DMS53 treated with DMSO at 0.1 percent for 48 hours (cell line): ENCODE results near the gene TNFRSF13B.

Source experiments
- DNase-seq: peaks from one replicate; lab custom pipeline; 2025; ENCODE audit not compliant: unreplicated experiment; lab: John Stamatoyannopoulos, UW

The TNFRSF13B gene

GRCh38 chr17:16939208-16939576, 32.7 kb downstream of the TNFRSF13B start:
- DNase-seq: no peak

- DNase-seq: no peak
Measured at GRCh38 chr17:16938496-16939207, 33.3 kb downstream of the TNFRSF13B start.

GRCh38 chr17:16938031-16938430, 33.9 kb downstream of the TNFRSF13B start:
- no peak for DNase-seq

DNA sequence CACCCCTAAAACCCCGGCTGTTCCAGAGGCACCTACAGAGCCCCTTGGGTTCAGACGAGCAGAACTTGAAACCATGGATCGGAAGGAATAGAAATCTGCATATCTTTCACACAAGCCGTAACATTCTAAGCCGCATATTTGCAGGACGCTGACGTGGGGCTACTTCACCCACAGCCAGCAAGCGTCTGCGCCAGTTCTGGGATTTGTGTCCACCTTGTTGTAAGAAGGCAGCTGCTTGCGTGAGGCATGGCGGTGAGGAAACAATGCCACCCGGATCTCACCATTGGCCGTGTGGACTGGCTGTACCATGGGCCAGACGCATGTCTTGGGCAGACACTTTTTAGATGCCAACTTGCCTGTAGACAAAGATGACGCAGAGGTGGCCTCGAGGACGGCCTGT, 34.5 kb downstream of the TNFRSF13B start:
- no peak for DNase-seq

DNA sequence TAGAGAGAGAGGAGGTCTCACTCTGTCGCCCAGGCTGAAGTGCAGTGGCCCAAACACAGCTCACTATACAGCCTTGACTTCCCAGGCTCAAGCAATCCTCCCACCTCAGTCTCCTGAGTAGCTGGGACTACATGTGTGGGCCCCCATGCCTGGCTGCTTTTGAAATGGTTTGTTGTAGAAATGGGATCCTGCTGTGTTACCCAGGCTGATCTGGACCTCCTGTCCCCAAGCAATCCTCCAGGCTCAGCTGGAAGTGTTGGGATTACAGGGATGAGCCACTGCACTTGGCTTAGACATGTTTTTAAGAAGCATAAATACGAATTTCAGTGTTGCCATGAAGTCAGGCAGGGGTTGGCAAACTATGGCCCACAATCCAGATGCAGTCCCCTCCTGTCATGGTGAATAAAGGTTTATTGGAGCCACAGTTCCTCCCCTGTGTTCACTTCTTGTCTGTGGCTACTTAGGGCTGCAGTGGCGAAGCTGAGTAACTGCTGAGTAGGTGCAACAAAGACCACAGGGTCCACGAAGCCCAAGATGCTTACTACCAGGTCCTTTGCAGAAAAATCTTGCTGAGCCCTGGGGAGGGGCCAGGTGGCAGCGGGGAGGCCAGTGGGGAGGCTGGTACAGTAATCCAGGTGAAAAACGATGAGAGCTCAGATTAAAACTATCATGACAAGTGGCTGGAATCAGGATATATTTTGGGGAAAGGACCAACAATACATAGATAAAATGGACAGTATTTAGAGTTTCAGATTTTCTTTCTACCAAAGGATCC, 35.2 kb downstream of the TNFRSF13B start:
- DNase-seq: no peak

- no peak for DNase-seq
Measured at GRCh38 chr17:16935786-16936185, 36.1 kb downstream of the TNFRSF13B start.

- DNase-seq: peak; percentile 47
Measured at GRCh38 chr17:16935241-16935663, 36.7 kb downstream of the TNFRSF13B start.

DNA sequence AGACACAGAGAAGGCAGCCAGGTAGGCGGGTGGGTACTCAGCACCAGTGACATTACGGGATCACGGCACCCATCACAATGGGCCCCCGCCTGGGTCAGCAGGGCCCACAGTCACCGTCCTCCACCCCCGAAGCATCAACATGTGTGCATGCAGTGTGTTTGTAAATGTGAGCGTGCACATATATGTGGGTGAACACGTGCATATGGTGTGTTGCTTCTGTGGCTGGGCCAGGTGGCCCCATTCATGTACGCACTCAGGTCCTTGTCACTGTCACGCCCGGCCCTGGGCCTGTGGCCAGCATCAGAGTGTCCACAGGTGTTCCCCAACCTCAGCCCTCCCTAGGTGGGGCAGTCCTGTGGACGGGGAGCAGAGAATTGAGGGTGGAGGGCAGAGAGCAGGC, 37.1 kb downstream of the TNFRSF13B start:
- no peak for DNase-seq

- DNase-seq: no peak
Measured at GRCh38 chr17:16934133-16934795, 37.7 kb downstream of the TNFRSF13B start.

GRCh38 chr17:16933317-16934132, 38.4 kb downstream of the TNFRSF13B start:
- DNase-seq: peak; percentile 73

DNA sequence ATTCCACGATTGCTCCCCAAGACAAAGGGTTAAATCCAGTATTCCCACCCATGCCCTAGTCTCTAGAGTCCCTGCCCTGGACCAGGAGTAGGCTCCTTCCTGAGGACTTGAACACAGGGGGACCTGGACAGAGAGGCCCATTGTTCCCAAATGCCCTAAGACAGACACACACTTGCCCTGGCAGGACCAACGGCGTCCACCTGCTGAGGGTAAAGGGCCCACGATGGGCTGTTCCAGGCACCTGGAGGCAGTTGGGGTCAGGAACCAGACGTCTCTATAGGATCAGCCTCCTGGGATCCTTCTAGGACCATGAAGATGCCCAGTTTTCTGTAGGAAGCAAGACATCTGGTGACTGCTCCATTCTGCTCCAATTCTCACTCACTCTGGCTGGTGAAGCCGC, 39.3 kb downstream of the TNFRSF13B start:
- DNase-seq: no peak

GRCh38 chr17:16932156-16932555, 39.8 kb downstream of the TNFRSF13B start:
- DNase-seq: no peak

GRCh38 chr17:16931318-16932060, 40.4 kb downstream of the TNFRSF13B start:
- no peak for DNase-seq

- DNase-seq: no peak
Measured at GRCh38 chr17:16930571-16931317, 41.2 kb downstream of the TNFRSF13B start.

- DNase-seq: no peak
Measured at GRCh38 chr17:16929757-16930520, 42.0 kb downstream of the TNFRSF13B start.

DNA sequence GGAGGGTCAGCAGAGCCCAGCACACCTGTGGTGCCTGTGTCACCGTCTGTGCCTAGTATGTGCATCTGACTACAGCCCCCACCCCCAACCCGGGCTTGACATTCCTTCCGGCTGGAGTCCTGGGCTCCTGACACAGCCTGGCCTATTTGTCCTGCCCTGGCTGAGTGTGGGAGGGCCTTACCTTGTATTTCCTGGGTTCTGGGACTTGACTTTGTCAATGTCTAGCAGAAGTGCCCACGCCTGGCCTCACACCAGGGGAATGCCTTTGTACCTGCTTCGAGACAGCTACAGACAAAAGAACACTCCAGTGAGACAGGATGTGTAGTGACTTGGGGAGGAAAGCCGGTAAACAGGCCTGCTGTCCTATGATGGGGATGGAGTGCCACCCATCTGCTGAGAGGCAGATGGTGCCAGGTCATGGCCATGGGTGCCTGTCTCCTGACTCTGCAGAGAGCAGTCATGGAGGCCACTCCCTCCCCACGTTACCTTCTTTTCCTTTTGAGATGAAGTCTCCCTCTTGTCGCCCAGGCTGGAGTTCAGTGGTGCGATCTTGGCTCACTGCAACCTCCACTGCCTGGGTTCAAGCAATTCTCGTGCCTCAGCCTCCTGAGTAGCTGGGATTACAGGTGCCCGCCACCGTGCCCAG, 42.8 kb downstream of the TNFRSF13B start:
- peak; percentile 54 for DNase-seq

DNA sequence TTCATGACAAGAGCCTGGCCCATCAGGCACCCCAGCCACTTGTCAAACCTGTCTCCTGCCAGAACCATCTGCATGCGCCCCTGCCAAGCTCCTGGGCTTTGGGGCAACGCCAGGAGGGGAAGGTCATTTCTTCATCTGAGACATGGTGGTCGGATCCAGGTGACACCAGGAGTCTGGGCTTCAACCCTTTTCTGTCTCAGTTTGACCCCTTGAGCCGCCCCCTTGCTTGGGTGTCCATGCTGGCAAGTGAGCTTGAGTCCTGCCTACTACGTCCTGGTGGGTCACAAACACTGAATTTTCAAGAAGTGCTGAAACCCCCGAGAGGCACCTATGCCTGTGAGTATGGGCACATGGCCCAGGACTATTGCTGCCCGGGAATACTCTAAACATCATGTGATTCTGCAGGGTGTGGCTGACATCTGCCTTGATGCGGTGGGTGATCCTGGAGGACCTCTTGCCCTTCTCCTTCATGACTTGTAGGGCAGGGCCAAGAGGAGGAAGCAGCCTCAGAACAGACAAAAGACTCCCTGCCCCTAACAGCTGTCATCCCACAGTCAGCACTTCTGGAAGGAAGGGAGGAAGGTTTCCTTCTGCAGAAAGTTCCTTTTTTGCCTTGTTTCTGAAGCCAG, 43.4 kb downstream of the TNFRSF13B start:
- no peak for DNase-seq
